Motor neuron (in vitro differentiated cells): Measurements from ENCODE around the gene VPS35L. TPM values are rescaled to one million over a fixed set of nuclear protein-coding genes. Genes with fewer than 3 reads are reported as not detected.
"Not testable (repeated sequence)": the region's sequence is repeated elsewhere in the genome, so short reads cannot be mapped to it uniquely, and the experiment has no call there.

Source experiments
- ATAC-seq, 8 experiments: fragments of 200-7000 bp; cut with Tn5 transposase; replicated peaks in 6 of 8; 2 replicates each; pipeline ENCODE4 v1.8.0; 2021; ENCODE audit warnings: mild to moderate bottlenecking in 8 of 8, moderate library complexity in 8 of 8
- H3K27ac ChIP-seq, 2 donors: fragments of 250-450 bp; sonication (Bioruptor Pico); 2 replicates each; pipeline ENCODE4 v1.9.0; 2021; ENCODE audit warnings: antibody characterized with exemption in 2 of 2, mild to moderate bottlenecking in 2 of 2, moderate library complexity in 1 of 2
- H3K4me1 ChIP-seq, 2 donors: fragments of 250-450 bp; sonication (Bioruptor Pico); replicated peaks in 1 of 2; 2 replicates each; pipeline ENCODE4 v1.6.1; 2021; ENCODE audit warnings: antibody characterized with exemption in 2 of 2, mild to moderate bottlenecking in 2 of 2, moderate library complexity in 1 of 2
- H3K4me3 ChIP-seq, 5 donors: fragments of 250-450 bp; sonication (Bioruptor Pico); 2 replicates each; pipeline ENCODE4 v1.9.0; 2021; ENCODE audit warnings: antibody characterized with exemption in 5 of 5, mild to moderate bottlenecking in 5 of 5, moderate library complexity in 4 of 5
- WGBS, 10 experiments: fragments of 450-650 bp; shearing (Covaris generic); methylation state at CpG; one replicate each; pipeline ENCODE4 v1.0.0; 2022; 5-methylcytosine and 5-hydroxymethylcytosine counted together
- in situ Hi-C, 9 experiments: fragments of 400-800 bp; cut with MboI; loops; one replicate each; pipeline ENCODE4 v1.15.0; 2021; ENCODE audit warnings: low sequenced_read_pairs in 9 of 9, low pct_unique_long_range_greater_than_20kb in 2 of 9; ENCODE audit not compliant: unreplicated experiment in 9 of 9
- total RNA-seq, 8 experiments: library from RNA; unstranded; fragments of 300-600 nt; gene quantifications; 2 replicates each; pipeline versions ENCODE4 v1.2.3 to v1.2.4, GENCODE V29; 2022

The VPS35L gene
- total RNA-seq, 8 experiments from 2014 or later = 24.8 to 63.9 (median 42.2) TPM

GRCh38 chr16:19543278-19543996 is 12.1 kb upstream of the VPS35L start:
- 79 to 100% (median 94%) methylated on average over 2 to 7 of the region's 10 CpGs; no CpG with 5 or more reads in 1 of the 10 experiments for WGBS, 10 experiments
- in situ Hi-C loops, H3K4me1 ChIP-seq, H3K27ac ChIP-seq, ATAC-seq, H3K4me3 ChIP-seq: not testable (repeated sequence)

GRCh38 chr16:19548144-19548543 is 7.4 kb upstream of the VPS35L start:
- ATAC-seq = no peak
- in situ Hi-C loops = no loop called here
- Histone ChIP-seq H3K27ac (no peak overlapping the region), H3K4me1 (no peaks in the 10 kb centered on the region), H3K4me3 (no peak overlapping the region)
- WGBS, 10 experiments = 70 to 100% (median 96%) methylated on average over 1 to 3 of the region's 3 CpGs; no CpG with 5 or more reads in 1 of the 10 experiments

- Histone ChIP-seq H3K4me3 (no peak overlapping the region), H3K4me1 (no peaks in the 10 kb centered on the region), H3K27ac (no peak overlapping the region)
- no peak for ATAC-seq
- in situ Hi-C loops = no loop called here
Measured at GRCh38 chr16:19549673-19550072, 5.8 kb upstream of the VPS35L start.

DNA sequence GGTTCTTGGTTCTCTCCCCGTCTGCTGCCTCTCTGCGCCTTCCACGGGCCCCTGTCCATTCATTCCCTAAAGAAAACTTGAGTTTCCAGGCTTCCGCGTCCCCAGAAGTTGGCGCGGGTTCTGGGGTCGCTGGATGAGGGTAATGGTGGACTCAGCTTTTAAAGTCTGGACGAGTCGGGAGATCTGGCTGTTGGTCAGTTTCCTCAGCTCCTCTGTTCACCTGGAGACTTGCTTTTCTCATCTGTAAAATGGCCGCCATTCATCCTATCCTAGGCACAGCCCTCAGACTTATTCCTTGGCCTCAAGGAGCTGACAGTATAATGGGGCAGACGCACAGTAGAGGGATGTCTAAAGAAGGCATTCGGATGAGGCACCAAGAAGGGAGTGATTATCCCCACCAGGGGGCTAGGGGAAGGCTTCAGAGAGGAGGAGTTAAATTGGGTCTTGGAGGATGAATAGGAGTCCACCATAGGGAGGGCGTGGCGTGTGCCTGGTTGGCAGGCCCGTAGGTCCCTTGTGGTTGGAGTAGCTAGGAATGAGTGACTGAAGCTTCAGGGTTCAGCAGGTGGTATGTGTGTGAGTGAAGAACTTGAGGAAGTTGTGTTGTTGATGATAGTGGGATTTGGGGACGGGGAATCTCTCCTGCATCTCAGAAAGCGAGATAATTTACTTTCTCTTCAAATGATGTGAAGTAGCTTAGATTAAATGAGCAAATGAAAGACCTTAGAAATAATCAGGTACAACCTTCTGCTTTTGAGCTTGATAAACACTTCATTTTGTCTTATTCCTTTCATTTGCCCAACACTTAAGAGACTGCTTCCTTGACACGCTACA is 652 bp downstream of the VPS35L start:
- Histone ChIP-seq H3K4me1 (peaks cover 4% of the 10 kb centered on the region in 2 donors), H3K27ac (peak overlapping the region; percentile 73 to 86), H3K4me3 (peak overlapping the region; percentile 66 to 76 (median 74))
- peak in 2 of 8 experiments; percentile 10 to 18 for ATAC-seq
- WGBS, 10 experiments = 0 to 100% (median 36%) methylated on average over 1 to 14 of the region's 19 CpGs
- in situ Hi-C loops = no loop called here

DNA sequence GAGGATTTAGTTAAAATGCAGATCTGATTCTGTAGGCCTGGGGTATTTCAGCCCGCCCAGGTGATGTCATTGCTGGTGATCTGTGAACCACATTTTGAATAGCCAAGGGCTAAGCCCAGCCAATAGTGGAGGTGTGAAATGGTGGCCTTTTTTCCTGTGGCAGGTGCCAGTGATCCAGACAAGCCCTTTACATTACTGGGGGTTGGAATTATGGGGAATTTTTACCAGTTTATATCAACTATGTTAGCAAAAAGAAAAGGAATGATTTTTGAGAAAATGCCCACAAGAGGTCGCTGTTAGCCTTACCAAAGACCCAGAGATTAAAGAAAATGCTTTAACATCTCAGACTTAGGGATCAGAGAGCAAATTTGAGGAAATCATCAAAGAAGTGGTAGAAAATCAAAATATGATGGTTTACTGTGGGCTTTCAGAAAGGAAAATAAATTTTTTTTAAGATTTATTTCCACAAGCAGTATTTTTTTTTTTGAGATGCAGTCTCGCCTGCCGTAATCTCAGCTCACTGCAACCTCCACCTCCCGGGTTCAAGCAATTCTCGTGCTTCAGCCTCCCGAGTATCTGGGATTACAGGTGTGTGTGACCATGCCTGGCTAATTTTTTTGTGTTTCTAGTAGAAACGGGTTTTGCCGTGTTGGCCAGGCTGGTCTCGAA is 3.9 kb downstream of the VPS35L start:
- Histone ChIP-seq H3K4me3 (no peak overlapping the region), H3K27ac (no peak overlapping the region), H3K4me1 (peaks cover 4% of the 10 kb centered on the region in 2 donors)
- ATAC-seq = no peak
- 0 to 83% (median 72%) methylated on average over 1 to 7 of the region's 10 CpGs for WGBS, 10 experiments
- in situ Hi-C loops = no loop called here

- H3K27ac ChIP-seq = no peak overlapping the region
- in situ Hi-C loops = no loop called here
- H3K4me3 ChIP-seq = no peak overlapping the region
- peaks cover 4% of the 10 kb centered on the region in 2 donors for H3K4me1 ChIP-seq
- ATAC-seq = no peak
- 17 to 96% (median 90%) methylated on average over 1 to 4 of the region's 4 CpGs; no CpG with 5 or more reads in 3 of the 10 experiments for WGBS, 10 experiments
Measured at GRCh38 chr16:19560078-19560477, 4.6 kb downstream of the VPS35L start.

GRCh38 chr16:19563377-19563776 is 7.9 kb downstream of the VPS35L start:
- H3K4me1 ChIP-seq = no peaks in the 10 kb centered on the region
- 81 to 100% (median 97%) methylated on average over 3 to 4 of the region's 4 CpGs; no CpG with 5 or more reads in 1 of the 10 experiments for WGBS, 10 experiments
- ATAC-seq = no peak
- H3K4me3 ChIP-seq = no peak overlapping the region
- H3K27ac ChIP-seq = no peak overlapping the region
- in situ Hi-C loops = no loop called here

GRCh38 chr16:19566362-19566761 is 10.9 kb downstream of the VPS35L start:
- H3K4me1 ChIP-seq = no peaks in the 10 kb centered on the region
- H3K27ac ChIP-seq = no peak overlapping the region
- H3K4me3 ChIP-seq = no peak overlapping the region
- in situ Hi-C loops = no loop called here
- WGBS, 10 experiments = 81 to 100% (median 94%) methylated on average over 1 to 3 of the region's 3 CpGs; no CpG with 5 or more reads in 3 of the 10 experiments
- no peak for ATAC-seq

GRCh38 chr16:19567560-19567959 is 12.1 kb downstream of the VPS35L start:
- in situ Hi-C loops = no loop called here
- ATAC-seq = no peak
- no peak overlapping the region for H3K4me3 ChIP-seq
- H3K27ac ChIP-seq = no peak overlapping the region
- WGBS, 10 experiments = 80 to 100% (median 90%) methylated on average over 1 to 7 of the region's 8 CpGs; no CpG with 5 or more reads in 4 of the 10 experiments
- no peaks in the 10 kb centered on the region for H3K4me1 ChIP-seq

GRCh38 chr16:19573997-19574396 is 18.5 kb downstream of the VPS35L start:
- H3K27ac ChIP-seq = no peak overlapping the region
- H3K4me1 ChIP-seq = no peaks in the 10 kb centered on the region
- 80 to 100% (median 100%) methylated on average over 1 to 8 of the region's 9 CpGs; no CpG with 5 or more reads in 1 of the 10 experiments for WGBS, 10 experiments
- in situ Hi-C loops = no loop called here
- no peak for ATAC-seq
- no peak overlapping the region for H3K4me3 ChIP-seq

DNA sequence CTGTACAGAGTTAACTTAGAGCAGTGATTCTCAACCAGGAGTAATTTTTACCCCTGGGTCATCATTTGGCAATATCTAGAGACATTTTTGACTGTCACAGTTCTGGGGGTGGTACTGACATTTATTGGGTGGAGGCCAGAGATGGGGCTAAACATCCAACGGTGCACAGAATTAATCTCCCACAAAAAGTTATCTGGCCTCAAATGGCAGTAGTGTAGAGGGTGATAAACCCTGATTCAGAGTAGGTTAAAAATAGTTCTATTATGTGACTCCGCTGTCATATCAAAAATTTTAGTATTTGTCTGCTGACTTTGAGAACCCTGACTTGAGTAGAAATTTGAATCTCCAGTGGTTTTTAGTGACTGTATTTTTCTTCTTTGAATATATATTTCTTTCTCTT is 19.1 kb downstream of the VPS35L start:
- WGBS, 10 experiments = 86 to 100% (median 86%) methylated on average over 1 to 2 of the region's 2 CpGs; no CpG with 5 or more reads in 3 of the 10 experiments
- ATAC-seq = no peak
- in situ Hi-C loops = loop anchor here in 4 of 9 experiments (25.0 kb wide), 2 partner anchors 313 to 813 kb away; partner anchors contain the start of gene GPRC5B (in 3 of the 4)
- H3K27ac ChIP-seq = no peak overlapping the region
- H3K4me3 ChIP-seq = no peak overlapping the region
- no peaks in the 10 kb centered on the region for H3K4me1 ChIP-seq

DNA sequence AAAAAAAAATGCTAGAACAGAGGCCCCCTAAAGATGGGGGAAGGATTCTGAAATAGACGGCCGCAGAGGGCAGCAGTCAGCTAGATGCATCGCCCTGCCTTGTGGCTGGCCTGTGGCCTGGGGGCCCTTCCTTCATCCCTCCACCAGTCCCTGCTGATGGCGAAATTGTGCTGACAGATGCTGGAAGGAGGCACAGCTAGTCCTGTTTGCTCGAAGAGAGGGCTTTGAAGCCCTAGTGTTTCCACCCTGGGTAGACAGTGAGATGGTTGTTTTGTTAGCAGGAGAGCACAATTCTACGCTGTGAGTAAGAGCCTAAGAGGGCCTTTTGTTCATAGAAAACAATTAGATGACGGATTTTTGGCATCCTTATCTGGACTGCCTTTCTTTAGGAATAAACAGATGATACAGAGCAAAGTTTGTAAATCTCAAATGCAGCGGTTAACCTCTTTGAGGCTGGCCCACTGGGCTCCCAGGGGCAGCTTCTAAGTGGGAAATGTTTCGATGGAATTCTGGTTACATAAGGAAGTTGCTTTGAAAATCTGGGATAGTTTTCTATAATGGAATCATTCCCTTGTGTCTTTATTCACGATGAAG is 23.0 kb downstream of the VPS35L start:
- Histone ChIP-seq H3K4me3 (no peak overlapping the region), H3K4me1 (no peaks in the 10 kb centered on the region), H3K27ac (no peak overlapping the region)
- peak in 2 of 8 experiments; percentile 24 to 78 for ATAC-seq
- 42 to 93% (median 88%) methylated on average over 2 to 8 of the region's 10 CpGs for WGBS, 10 experiments
- in situ Hi-C loops = loop anchor here in 4 of 9 experiments (25.0 kb wide), 2 partner anchors 309 to 809 kb away; partner anchors contain the start of gene GPRC5B (in 3 of the 4)
